Inferior parietal cortex (tissue), 1 donor: ENCODE measurements around the gene FGFBP1.
A peak's percentile ranks its signal among the peaks of the same experiment; 100 is the strongest.

Source experiments
- DNase-seq: peaks from one replicate; pipeline ENCODE4 v3.0.0-alpha.2; 2016; ENCODE audit errors: extremely low spot score

The FGFBP1 gene

GRCh38 chr4:15938640-15939039 lies at the start of gene FGFBP1:
TSS of gene FGFBP1 (minus strand) at chr4:15938740. CDS start at chr4:15936632, 2,108 bp downstream.
- no peak for DNase-seq

- DNase-seq, result no peak
Observed at GRCh38 chr4:15988222-15988621, 49.7 kb upstream of the FGFBP1 start.

GRCh38 chr4:15986907-15987306 lies 48.4 kb upstream of the FGFBP1 start:
- DNase-seq, result no peak

GRCh38 chr4:15983610-15984009 lies 45.1 kb upstream of the FGFBP1 start:
- DNase-seq, result no peak

GRCh38 chr4:15982842-15983524 lies 44.4 kb upstream of the FGFBP1 start:
- DNase-seq, result no peak

GRCh38 chr4:15976456-15977447 lies 38.2 kb upstream of the FGFBP1 start:
- DNase-seq, result no peak

GRCh38 chr4:15971068-15971801 lies 32.7 kb upstream of the FGFBP1 start:
- DNase-seq, result no peak

- DNase-seq, result no peak
Observed at GRCh38 chr4:15968551-15969300, 30.2 kb upstream of the FGFBP1 start.

GRCh38 chr4:15965325-15965724 lies 26.8 kb upstream of the FGFBP1 start:
- no peak for DNase-seq

GRCh38 chr4:15964159-15964558 lies 25.6 kb upstream of the FGFBP1 start:
- DNase-seq, result no peak

GRCh38 chr4:15963576-15963975 lies 25.0 kb upstream of the FGFBP1 start:
- no peak for DNase-seq

- no peak for DNase-seq
Observed at GRCh38 chr4:15963001-15963451, 24.5 kb upstream of the FGFBP1 start, which contains the start of gene FGFBP2. TSS of gene FGFBP2 (minus strand) at chr4:15963175. CDS start at chr4:15963129, 46 bp downstream.

- no peak for DNase-seq
Observed at GRCh38 chr4:15961781-15962510, 23.4 kb upstream of the FGFBP1 start.

- no peak for DNase-seq
Observed at GRCh38 chr4:15958562-15958961, 20.0 kb upstream of the FGFBP1 start.

GRCh38 chr4:15956179-15956850 lies 17.8 kb upstream of the FGFBP1 start:
- DNase-seq, result peak; percentile 71

- DNase-seq, result no peak
Observed at GRCh38 chr4:15955670-15956069, 17.1 kb upstream of the FGFBP1 start.

GRCh38 chr4:15953625-15954024 lies 15.1 kb upstream of the FGFBP1 start:
- no peak for DNase-seq

- no peak for DNase-seq
Observed at GRCh38 chr4:15951781-15952180, 13.2 kb upstream of the FGFBP1 start.

- no peak for DNase-seq
Observed at GRCh38 chr4:15948826-15949225, 10.3 kb upstream of the FGFBP1 start.

GRCh38 chr4:15947684-15948083 lies 9.1 kb upstream of the FGFBP1 start:
- no peak for DNase-seq
